Neutrophil (primary cell): ENCODE measurements around the gene PRXL2B.

ENCODE experiments used
- H3K27ac ChIP-seq: fragments of 200-600 bp; sonication (generic); 2 replicates; pipeline ENCODE4 v1.5.1; 2016; ENCODE audit warnings: mild to moderate bottlenecking, moderate library complexity
- H3K27me3 ChIP-seq: fragments of 200-600 bp; sonication (generic); 2 replicates; pipeline ENCODE4 v1.6.0; 2016; ENCODE audit warnings: mild to moderate bottlenecking
- H3K36me3 ChIP-seq: fragments of 200-600 bp; sonication (generic); 2 replicates; pipeline ENCODE4 v1.5.1; 2017
- H3K4me1 ChIP-seq, 2 experiments: fragments of 200-600 bp in 1 of 2; sonication (generic) in 1 of 2; 1 replicate in 1 of 2; 2 replicates in 1 of 2; pipeline versions ENCODE4 v1.5.1 to v1.6.1; 2013 to 2016; ENCODE audit warnings: low read depth in 1 of 2, low read length in 1 of 2, mild to moderate bottlenecking in 1 of 2, moderate library complexity in 1 of 2; ENCODE audit not compliant: control insufficient read depth in 1 of 2, insufficient read depth in 1 of 2
- H3K4me3 ChIP-seq, 2 experiments: fragments of 200-600 bp in 1 of 2; sonication (generic) in 1 of 2; 1 replicate in 1 of 2; 2 replicates in 1 of 2; pipeline ENCODE4 v1.5.1; 2013 to 2016; ENCODE audit warnings: low read depth in 1 of 2, low read length in 1 of 2, mild to moderate bottlenecking in 1 of 2, moderate library complexity in 1 of 2
- H3K9me3 ChIP-seq: fragments of 200-600 bp; sonication (generic); 2 replicates; pipeline ENCODE4 v1.5.1; 2016
- TF ChIP-seq, protein P1 (sequence below): fragments of 200-600 bp; sonication (generic); IDR thresholded peaks from 2 replicates; pipeline ENCODE4 v1.5.1; 2016; ENCODE audit warnings: antibody characterized with exemption

Gene PRXL2B

DNA sequence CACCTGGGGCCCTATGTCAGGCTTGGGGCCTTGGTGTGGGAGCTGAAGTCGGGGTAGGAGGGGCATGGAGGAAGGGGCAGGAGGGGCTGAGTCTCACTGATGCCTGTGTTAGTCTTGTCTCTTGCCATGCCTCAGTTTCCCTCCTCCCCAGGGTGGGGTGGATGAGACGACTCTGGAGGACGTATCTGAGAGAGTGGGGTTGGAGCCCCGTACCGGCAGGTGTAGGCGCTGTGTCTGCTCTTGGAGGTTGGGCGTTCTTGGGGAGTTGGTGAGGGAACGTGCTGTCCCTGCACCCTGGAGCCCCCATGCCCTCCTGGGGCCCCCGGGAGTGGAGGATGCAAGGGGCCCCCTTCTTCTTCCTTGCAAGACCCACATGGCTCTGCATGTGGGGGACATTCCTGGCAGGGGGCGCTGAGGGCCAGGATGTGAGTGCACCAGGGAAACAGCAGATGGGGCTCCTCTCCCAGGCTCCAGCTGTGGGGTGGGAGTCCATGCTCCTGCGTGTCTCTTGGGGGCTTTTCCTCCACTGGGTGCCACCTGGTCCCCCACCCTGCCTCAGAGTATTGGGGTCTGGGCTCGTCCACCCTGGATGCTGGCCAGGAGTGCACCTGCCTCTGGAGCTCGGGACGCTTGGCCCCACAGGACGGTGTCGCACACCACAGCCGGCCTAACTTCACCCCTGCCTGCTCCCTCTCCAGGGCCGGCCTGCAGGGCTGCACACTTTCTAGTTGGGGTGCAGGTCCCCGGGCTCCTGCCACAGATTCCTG, 31.8 kb upstream of the PRXL2B start:
- peak overlapping the region; percentile 99 for H3K27ac ChIP-seq
- no peaks in the 10 kb centered on the region for H3K27me3 ChIP-seq
- TF ChIP-seq, protein P1, sequence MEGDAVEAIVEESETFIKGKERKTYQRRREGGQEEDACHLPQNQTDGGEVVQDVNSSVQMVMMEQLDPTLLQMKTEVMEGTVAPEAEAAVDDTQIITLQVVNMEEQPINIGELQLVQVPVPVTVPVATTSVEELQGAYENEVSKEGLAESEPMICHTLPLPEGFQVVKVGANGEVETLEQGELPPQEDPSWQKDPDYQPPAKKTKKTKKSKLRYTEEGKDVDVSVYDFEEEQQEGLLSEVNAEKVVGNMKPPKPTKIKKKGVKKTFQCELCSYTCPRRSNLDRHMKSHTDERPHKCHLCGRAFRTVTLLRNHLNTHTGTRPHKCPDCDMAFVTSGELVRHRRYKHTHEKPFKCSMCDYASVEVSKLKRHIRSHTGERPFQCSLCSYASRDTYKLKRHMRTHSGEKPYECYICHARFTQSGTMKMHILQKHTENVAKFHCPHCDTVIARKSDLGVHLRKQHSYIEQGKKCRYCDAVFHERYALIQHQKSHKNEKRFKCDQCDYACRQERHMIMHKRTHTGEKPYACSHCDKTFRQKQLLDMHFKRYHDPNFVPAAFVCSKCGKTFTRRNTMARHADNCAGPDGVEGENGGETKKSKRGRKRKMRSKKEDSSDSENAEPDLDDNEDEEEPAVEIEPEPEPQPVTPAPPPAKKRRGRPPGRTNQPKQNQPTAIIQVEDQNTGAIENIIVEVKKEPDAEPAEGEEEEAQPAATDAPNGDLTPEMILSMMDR, result peak; percentile 30
- H3K4me1 ChIP-seq, result peaks cover 45 to 48% of the 10 kb centered on the region in 2 experiments
- no peaks in the 10 kb centered on the region for H3K9me3 ChIP-seq
- peaks cover 24% of the 10 kb centered on the region for H3K36me3 ChIP-seq
- H3K4me3 ChIP-seq, result peak overlapping the region; percentile 93 to 98

- Histone ChIP-seq H3K27ac (peak overlapping the region; percentile 99), H3K27me3 (no peaks in the 10 kb centered on the region), H3K9me3 (no peaks in the 10 kb centered on the region), H3K36me3 (peaks cover 34% of the 10 kb centered on the region), H3K4me3 (peak overlapping the region; percentile 93 to 98), H3K4me1 (peaks cover 42 to 44% of the 10 kb centered on the region in 2 experiments)
- TF ChIP-seq, protein P1, result no peak
These were observed 30.8 kb upstream of the PRXL2B start for GRCh38 chr1:2555634-2556276.

- Histone ChIP-seq H3K4me1 (peaks cover 42 to 44% of the 10 kb centered on the region in 2 experiments), H3K4me3 (peak within 1 kb of the TSS; percentile 93 to 98), H3K27ac (peak within 1 kb of the TSS; percentile 99), H3K9me3 (no peaks in the 10 kb centered on the region), H3K27me3 (no peaks in the 10 kb centered on the region), H3K36me3 (peaks cover 39% of the 10 kb centered on the region)
- TF ChIP-seq, protein P1, result peak; percentile 61
These were observed 30.3 kb upstream of the PRXL2B start, which contains the start of gene TNFRSF14 for GRCh38 chr1:2556277-2556677. Gene TNFRSF14, plus strand, starts transcription at chr1:2556371. Its CDS starts 294 bp downstream, at chr1:2556665.

GRCh38 chr1:2556678-2557481, 29.7 kb upstream of the PRXL2B start:
- TF ChIP-seq, protein P1, result no peak
- H3K4me3 ChIP-seq, result peak overlapping the region; percentile 93 to 98
- H3K27ac ChIP-seq, result peak overlapping the region; percentile 99
- peaks cover 45% of the 10 kb centered on the region for H3K36me3 ChIP-seq
- peaks cover 42 to 44% of the 10 kb centered on the region in 2 experiments for H3K4me1 ChIP-seq
- no peaks in the 10 kb centered on the region for H3K9me3 ChIP-seq
- no peaks in the 10 kb centered on the region for H3K27me3 ChIP-seq
